Loucy (cell line): ENCODE measurements around the gene NSUN3.

Experiments used
- EZH2phosphoT487 ChIP-seq: fragments of 200-600 bp; IDR thresholded peaks from 2 replicates; pipeline ENCODE4 v1.6.1; 2018; ENCODE audit warnings: antibody characterized with exemption, mild to moderate bottlenecking, moderate library complexity, borderline replicate concordance
- TF ChIP-seq, protein P1 (sequence below): fragments of 200-600 bp; sonication (generic); conservative IDR thresholded peaks from 2 replicates; pipeline ENCODE4 v1.5.1; 2014; ENCODE audit warnings: mild to moderate bottlenecking, antibody characterized with exemption, low read length

DNA sequence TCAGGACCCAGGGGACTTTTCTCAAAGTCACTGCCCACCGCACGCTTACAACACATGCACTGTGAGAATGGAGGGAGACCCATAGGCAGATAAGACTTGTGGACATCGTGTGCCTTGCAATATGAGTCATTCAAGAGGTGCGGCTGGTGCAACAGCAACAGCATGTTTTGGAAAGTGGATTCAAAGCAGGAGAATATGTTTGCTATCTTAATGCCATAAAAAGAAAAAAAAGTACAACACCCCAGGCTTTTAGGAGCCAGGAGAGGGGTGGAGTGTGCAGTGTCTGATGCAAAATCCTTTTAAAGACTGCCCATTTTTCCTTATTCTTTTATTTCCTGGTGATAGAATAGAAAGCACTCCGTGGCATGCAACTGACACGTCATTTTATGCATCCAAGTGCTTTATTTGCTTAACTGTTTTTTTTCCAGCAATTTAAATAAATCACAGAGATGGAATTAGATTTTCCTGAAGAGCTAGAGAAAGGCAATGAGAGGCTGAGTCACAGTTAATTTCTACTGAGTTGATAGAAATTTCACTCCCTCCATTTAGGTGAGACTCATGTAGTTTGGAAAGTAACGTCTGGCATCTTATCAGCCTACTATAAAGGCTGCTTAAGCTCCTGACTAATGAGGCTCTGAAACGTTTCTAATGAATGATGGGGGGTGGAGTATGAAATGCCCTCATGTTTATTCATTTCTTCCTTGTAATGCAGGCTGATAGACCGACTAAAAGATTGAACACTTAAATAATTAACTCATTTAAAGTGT is 96.4 kb downstream of the NSUN3 start:
- TF ChIP-seq, protein P1, sequence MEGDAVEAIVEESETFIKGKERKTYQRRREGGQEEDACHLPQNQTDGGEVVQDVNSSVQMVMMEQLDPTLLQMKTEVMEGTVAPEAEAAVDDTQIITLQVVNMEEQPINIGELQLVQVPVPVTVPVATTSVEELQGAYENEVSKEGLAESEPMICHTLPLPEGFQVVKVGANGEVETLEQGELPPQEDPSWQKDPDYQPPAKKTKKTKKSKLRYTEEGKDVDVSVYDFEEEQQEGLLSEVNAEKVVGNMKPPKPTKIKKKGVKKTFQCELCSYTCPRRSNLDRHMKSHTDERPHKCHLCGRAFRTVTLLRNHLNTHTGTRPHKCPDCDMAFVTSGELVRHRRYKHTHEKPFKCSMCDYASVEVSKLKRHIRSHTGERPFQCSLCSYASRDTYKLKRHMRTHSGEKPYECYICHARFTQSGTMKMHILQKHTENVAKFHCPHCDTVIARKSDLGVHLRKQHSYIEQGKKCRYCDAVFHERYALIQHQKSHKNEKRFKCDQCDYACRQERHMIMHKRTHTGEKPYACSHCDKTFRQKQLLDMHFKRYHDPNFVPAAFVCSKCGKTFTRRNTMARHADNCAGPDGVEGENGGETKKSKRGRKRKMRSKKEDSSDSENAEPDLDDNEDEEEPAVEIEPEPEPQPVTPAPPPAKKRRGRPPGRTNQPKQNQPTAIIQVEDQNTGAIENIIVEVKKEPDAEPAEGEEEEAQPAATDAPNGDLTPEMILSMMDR, result no peak
- no peak for TF ChIP-seq EZH2phosphoT487
